Epithelial cell of esophagus (primary cell): ENCODE results near the gene RASA2.

ENCODE experiments used
- DNase-seq: peaks from one replicate; pipeline ENCODE4 v3.0.0; 2010; ENCODE audit warnings: low read depth
- H3K4me3 ChIP-seq: 2 replicates; pipeline ENCODE4 v1.5.1; 2011; ENCODE audit warnings: mild to moderate bottlenecking, low read length, control low read depth
- TF ChIP-seq, protein P1 (sequence below): IDR thresholded peaks from 2 replicates; pipeline ENCODE4 v1.5.1; 2011; ENCODE audit warnings: low read depth, mild to moderate bottlenecking, low read length, control low read depth, inconsistent platforms; ENCODE audit not compliant: insufficient read depth; ENCODE audit errors: missing control alignments

Gene RASA2

DNA sequence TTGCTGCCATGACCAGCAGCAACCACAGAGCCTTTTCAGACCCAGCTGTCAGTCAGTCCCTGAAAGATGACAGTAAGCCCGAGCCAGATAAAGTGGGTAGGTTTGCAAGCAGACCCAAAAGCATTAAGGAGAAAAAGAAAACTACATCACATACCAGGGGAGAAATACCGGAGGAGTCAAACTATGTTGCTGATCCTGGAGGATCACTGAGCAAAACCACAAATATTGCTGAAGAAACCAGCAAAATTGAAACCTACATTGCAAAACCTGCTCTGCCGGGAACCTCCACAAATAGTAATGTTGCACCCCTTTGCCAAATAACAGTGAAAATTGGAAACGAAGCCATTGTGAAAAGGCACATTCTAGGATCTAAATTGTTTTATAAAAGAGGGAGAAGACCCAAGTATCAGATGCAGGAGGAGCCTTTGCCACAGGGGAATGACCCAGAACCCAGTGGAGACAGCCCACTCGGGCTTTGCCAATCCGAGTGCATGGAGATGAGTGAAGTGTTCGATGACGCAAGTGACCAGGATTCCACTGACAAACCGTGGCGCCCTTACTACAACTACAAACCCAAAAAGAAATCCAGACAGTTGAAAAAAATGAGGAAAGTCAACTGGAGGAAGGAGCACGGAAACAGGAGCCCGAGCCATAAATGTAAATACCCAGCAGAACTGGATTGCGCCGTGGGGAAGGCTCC, 42.1 kb upstream of the RASA2 start:
- TF ChIP-seq, protein P1, sequence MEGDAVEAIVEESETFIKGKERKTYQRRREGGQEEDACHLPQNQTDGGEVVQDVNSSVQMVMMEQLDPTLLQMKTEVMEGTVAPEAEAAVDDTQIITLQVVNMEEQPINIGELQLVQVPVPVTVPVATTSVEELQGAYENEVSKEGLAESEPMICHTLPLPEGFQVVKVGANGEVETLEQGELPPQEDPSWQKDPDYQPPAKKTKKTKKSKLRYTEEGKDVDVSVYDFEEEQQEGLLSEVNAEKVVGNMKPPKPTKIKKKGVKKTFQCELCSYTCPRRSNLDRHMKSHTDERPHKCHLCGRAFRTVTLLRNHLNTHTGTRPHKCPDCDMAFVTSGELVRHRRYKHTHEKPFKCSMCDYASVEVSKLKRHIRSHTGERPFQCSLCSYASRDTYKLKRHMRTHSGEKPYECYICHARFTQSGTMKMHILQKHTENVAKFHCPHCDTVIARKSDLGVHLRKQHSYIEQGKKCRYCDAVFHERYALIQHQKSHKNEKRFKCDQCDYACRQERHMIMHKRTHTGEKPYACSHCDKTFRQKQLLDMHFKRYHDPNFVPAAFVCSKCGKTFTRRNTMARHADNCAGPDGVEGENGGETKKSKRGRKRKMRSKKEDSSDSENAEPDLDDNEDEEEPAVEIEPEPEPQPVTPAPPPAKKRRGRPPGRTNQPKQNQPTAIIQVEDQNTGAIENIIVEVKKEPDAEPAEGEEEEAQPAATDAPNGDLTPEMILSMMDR, result no peak
- H3K4me3 ChIP-seq, result no peak overlapping the region
- no peak for DNase-seq

DNA sequence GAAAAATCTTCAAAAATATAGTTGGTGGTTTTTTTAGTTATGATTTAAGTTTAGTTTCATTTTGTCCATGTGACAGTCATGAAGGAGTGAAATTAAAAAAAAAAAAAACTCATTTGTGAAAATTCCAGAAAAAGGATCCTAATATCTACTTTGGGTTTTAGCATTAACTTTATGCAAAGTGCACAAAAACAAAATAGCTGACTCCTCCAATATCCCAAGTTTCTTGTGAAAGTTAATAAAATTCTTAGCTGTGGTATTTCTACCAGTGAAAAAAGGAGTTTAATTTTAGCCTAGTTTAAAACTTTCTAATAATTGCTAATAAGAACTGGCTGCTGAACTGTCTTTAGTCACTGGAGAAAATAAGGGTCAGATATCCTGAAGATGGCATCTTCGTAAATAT, 40.8 kb upstream of the RASA2 start:
- TF ChIP-seq, protein P1, result no peak
- no peak for DNase-seq
- no peak overlapping the region for H3K4me3 ChIP-seq

DNA sequence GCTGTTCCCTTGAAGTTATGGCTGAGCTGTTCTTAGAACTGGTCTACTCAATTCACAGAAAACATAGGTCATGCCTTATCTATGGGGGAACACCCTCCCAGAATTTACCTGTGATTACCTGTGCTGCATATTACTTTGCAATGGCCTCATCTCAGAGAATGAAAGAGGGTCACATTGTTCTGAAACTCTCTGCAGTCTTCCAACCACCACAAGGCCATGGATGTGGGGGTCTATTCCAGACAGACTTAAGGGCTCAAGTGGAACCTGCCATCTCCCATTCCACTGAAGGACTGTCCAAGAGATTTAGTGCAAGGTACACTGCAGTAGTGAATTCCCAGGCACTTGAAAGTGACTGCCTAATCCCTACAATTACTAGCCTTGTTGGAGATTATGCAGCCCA, 40.1 kb upstream of the RASA2 start:
- no peak for DNase-seq
- TF ChIP-seq, protein P1, result no peak
- no peak overlapping the region for H3K4me3 ChIP-seq

DNA sequence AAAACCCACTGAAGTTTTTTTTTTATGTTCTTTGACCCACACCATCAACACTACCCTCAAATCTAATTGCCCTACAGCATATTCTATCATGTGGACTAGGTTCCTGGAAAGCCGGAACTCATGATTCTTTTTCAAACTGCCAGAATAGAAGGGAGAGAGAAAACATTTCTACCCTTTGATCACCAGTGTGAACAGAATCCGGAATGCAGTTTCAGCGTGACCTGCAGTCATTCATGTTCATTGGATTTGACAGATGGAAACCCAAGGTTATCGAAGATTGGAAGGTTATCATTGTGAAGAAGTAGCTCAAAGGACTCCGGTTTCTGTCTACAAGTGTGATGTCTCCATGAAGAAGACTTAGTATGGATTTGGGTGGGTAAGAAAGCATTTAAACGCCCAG, 39.4 kb upstream of the RASA2 start:
- DNase-seq, result no peak
- H3K4me3 ChIP-seq, result no peak overlapping the region
- TF ChIP-seq, protein P1, result no peak

DNA sequence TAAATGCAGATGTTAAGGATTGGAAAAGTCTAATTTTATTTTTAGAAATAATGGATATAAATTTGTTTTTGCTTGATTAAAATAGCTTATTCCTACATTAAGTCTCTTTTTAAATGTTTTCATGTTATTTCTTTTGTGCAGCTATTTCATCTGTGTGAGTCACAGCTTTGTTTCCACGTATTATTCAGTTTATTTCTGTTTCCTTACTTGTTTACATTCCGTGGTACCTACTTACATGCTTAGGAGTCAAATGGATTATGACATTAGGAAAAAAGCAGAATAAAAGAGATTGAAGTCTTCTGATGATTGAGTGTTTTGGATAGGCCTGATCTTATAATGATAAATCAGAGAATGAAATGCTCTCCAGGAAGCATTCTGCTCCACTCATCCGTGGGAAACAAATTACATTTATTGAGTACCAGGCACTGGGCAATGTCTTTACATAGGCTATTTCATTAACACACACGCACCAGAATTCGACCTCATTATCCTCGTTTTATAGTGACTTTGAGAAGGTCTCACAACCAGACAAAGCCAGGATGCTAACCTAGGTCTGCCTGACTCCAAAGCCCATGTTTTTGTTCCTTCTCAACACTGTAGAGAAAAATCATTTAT, 38.1 kb upstream of the RASA2 start:
- TF ChIP-seq, protein P1, result no peak
- H3K4me3 ChIP-seq, result no peak overlapping the region
- no peak for DNase-seq

DNA sequence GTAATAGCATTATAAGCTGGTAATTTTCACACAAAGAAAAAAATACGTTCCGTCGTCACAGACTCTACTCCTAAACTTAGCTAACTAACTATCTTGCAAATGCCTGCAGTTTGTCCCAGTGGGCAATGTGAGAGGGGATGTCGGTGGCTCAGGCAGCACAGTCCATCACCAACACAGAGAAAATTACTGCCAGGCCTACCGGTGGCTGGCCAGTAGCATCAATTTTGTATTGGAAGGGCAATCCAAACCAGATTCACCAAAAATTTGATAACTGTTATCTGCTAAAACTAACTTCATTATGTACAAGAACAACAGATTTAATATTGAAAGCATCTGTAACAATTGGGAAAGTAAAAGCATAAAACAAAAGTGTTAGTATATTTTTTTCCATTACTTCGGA, 37.4 kb upstream of the RASA2 start:
- no peak for DNase-seq
- TF ChIP-seq, protein P1, result no peak
- no peak overlapping the region for H3K4me3 ChIP-seq
